Measurements from ENCODE around the gene MAP6D1. TPM values are rescaled to one million over a fixed set of nuclear protein-coding genes. Genes with fewer than 3 reads are reported as not detected.

MAP6D1 gene
- total and polyA plus RNA-seq, 12 donors: 0.27 to 3.0 (median 1.7) TPM; not detected in 2

DNA sequence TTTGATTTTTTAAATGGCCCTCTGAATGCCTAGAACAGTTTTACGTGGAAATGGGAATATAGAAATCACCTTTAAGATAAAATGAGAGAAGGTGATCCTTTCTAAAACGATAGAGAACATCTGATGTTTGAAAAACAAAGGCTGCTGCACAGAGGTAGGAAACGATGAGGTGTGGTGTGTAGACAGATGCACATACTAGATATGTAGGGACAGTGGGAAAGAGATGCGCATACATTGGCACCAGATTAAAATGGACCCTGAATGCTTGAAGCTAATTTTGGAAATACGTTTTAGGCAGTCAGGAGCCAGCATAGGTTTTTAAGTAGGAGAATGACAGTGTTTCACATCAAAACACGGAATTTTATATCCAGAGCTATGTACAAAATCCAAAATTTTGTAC is 29.0 kb downstream of the MAP6D1 start:
- Histone ChIP-seq H3K4me3 (no peak overlapping the region), H3K27ac (no peak overlapping the region), H3K9me3 (replicated peaks in 1 of 3) (no peaks in the 10 kb centered on the region), H3K27me3 (no peaks in the 10 kb centered on the region), H3K4me1 (replicated peaks in 1 of 2) (no peaks in the 10 kb centered on the region), H3K36me3 (replicated peaks in 1 of 2) (peaks cover 0 to 48% of the 10 kb centered on the region in 2 donors)
- 87 to 99% (median 95%) methylated on average over 6 of the region's 6 CpGs for WGBS, 4 donors
- DNase-seq: no peak
- no peak for TF ChIP-seq POLR2A (IDR thresholded peaks at IDR 0.05)
- TF ChIP-seq, protein P1, sequence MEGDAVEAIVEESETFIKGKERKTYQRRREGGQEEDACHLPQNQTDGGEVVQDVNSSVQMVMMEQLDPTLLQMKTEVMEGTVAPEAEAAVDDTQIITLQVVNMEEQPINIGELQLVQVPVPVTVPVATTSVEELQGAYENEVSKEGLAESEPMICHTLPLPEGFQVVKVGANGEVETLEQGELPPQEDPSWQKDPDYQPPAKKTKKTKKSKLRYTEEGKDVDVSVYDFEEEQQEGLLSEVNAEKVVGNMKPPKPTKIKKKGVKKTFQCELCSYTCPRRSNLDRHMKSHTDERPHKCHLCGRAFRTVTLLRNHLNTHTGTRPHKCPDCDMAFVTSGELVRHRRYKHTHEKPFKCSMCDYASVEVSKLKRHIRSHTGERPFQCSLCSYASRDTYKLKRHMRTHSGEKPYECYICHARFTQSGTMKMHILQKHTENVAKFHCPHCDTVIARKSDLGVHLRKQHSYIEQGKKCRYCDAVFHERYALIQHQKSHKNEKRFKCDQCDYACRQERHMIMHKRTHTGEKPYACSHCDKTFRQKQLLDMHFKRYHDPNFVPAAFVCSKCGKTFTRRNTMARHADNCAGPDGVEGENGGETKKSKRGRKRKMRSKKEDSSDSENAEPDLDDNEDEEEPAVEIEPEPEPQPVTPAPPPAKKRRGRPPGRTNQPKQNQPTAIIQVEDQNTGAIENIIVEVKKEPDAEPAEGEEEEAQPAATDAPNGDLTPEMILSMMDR (IDR thresholded peaks at IDR 0.05): no peak
- intact Hi-C loops (cut with DNase I): no loop called here

DNA sequence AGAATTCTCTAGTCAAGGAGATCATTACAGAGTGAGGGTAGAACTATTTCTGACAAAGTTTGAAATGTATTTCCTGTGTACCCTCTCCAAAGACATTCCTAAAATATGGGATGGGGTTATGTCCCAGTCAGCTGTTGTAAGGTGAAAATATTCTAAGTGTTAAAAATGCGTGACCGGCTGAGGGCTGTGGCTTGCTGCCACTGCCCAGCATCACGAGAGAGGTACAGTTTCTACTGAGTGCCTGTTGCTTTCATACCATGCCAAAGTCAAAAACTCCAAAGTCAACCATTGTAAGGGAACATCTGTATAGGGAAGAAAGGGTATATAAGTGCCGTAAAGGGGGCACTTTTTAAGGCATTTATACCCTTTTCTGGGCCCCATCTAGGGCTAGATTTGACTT is 30.9 kb downstream of the MAP6D1 start:
- TF ChIP-seq, protein P1 (IDR thresholded peaks at IDR 0.05): no peak
- TF ChIP-seq POLR2A (IDR thresholded peaks at IDR 0.05): no peak
- no peak for DNase-seq
- no peaks in the 10 kb centered on the region for H3K9me3 ChIP-seq (replicated peaks in 1 of 3)
- intact Hi-C loops (cut with DNase I): no loop called here
- H3K4me1 ChIP-seq (replicated peaks in 1 of 2): no peaks in the 10 kb centered on the region
- no peak overlapping the region for H3K27ac ChIP-seq
- H3K4me3 ChIP-seq: no peak overlapping the region
- 93 to 99% (median 96%) methylated on average over 4 of the region's 4 CpGs for WGBS, 4 donors
- no peaks in the 10 kb centered on the region for H3K27me3 ChIP-seq
- peaks cover 0 to 41% of the 10 kb centered on the region in 2 donors for H3K36me3 ChIP-seq (replicated peaks in 1 of 2)

DNA sequence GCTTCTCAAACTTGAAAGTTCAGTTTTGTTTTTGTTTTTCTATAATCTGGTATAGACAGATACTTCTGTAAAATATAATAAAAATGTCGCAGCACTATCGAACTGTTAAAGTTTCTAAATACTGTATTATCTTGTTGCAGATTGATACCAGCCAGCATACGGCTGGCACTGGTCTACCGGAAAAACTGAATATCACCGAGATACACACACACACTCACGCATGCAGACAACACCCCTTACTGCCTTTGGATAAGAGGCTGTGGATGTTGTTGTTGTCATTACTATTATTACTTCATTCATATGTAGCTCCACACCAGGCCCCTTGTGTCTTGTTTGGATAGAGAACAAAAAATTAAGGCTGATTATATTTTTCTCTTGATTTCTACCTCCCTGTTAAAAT is 32.4 kb downstream of the MAP6D1 start:
- H3K27me3 ChIP-seq: no peaks in the 10 kb centered on the region
- H3K4me1 ChIP-seq (replicated peaks in 1 of 2): no peaks in the 10 kb centered on the region
- intact Hi-C loops (cut with DNase I): no loop called here
- TF ChIP-seq, protein P1 (IDR thresholded peaks at IDR 0.05): no peak
- TF ChIP-seq POLR2A (IDR thresholded peaks at IDR 0.05): no peak
- no peaks in the 10 kb centered on the region for H3K9me3 ChIP-seq (replicated peaks in 1 of 3)
- H3K4me3 ChIP-seq: no peak overlapping the region
- 91 to 95% (median 94%) methylated on average over 6 of the region's 6 CpGs for WGBS, 4 donors
- no peak for DNase-seq
- no peak overlapping the region for H3K27ac ChIP-seq
- H3K36me3 ChIP-seq (replicated peaks in 1 of 2): peaks cover 0 to 26% of the 10 kb centered on the region in 2 donors

DNA sequence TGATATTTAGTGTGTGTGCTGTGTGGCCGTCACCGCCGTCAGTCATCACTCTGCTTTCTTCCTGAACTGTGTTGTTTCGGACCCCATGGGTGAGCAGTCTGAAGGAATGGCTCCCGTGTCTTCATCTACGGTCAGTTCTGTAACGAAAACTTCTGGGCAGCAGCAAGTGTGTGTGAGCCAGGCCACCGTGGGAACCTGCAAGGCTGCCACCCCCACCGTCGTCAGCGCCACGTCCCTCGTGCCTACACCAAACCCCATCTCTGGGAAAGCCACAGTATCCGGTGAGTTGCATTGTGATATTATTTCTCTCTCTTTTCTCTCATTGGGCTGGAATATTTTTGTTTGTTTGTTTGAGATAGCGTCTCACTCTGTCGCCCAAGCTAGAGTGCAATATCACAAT is 34.7 kb downstream of the MAP6D1 start:
- TF ChIP-seq, protein P1 (IDR thresholded peaks at IDR 0.05): no peak
- no peak for TF ChIP-seq POLR2A (IDR thresholded peaks at IDR 0.05)
- no peaks in the 10 kb centered on the region for H3K9me3 ChIP-seq (replicated peaks in 1 of 3)
- H3K27ac ChIP-seq: no peak overlapping the region
- intact Hi-C loops (cut with DNase I): no loop called here
- H3K4me1 ChIP-seq (replicated peaks in 1 of 2): no peaks in the 10 kb centered on the region
- H3K27me3 ChIP-seq: no peaks in the 10 kb centered on the region
- H3K4me3 ChIP-seq: no peak overlapping the region
- DNase-seq: no peak
- peaks cover 0 to 39% of the 10 kb centered on the region in 2 donors for H3K36me3 ChIP-seq (replicated peaks in 1 of 2)
- WGBS, 4 donors: 89 to 96% (median 93%) methylated on average over 15 to 16 of the region's 16 CpGs

Measured in adrenal gland (tissue), 12 donors.